Measurements from ENCODE around the gene STON2. TPM values are rescaled to one million over a fixed set of nuclear protein-coding genes. Genes with fewer than 3 reads are reported as not detected.

STON2 gene
- total RNA-seq (2022; extraction: Qiagen RNA extraction; ENCODE audit: low read depth) = 0.81 to 1.2 TPM (median 1.1 TPM) in 5 replicates

GRCh38 chr14:81400202-81400678 lies at the start of gene STON2:
Gene STON2 (minus strand): TSS chr14:81400324. CDS start chr14:81398382, 1,942 bp downstream.

GRCh38 chr14:81220830-81221578 lies 179.1 kb downstream of the STON2 start, which contains the start of gene GTF2A1:
Gene GTF2A1 (minus strand): TSS chr14:81220959. CDS start chr14:81220518, 441 bp downstream.

Other genes with a start within 250 kb of the STON2 start
- gene GTF2A1, start 179.4 kb downstream of the STON2 start, total RNA-seq (2022; extraction: Qiagen RNA extraction; ENCODE audit: low read depth) = 8.9 to 15.4 TPM (median 13.7 TPM) in 5 replicates
- gene SEL1L, start 133.5 kb upstream of the STON2 start, total RNA-seq (2022; extraction: Qiagen RNA extraction; ENCODE audit: low read depth) = 13.9 to 27.6 TPM (median 24.5 TPM) in 5 replicates